Liver (tissue), 3 donors: ENCODE measurements around the gene SMOC2.

Source experiments
- EGR1 ChIP-seq, 2 donors: IDR thresholded peaks; 2 replicates each; pipeline ENCODE4 v1.6.1; 2016 to 2018; ENCODE audit warnings: antibody characterized with exemption in 2 of 2, low read depth in 2 of 2
- FOXA1 ChIP-seq: IDR thresholded peaks from 2 replicates; pipeline ENCODE4 v1.6.1; 2016; ENCODE audit warnings: antibody characterized with exemption
- GABPA ChIP-seq, 2 donors: IDR thresholded peaks in 1 of 2; conservative IDR thresholded peaks in 1 of 2; 2 replicates each; pipeline ENCODE4 v1.6.1; 2016; ENCODE audit warnings: antibody characterized with exemption in 2 of 2, mild to moderate bottlenecking in 1 of 2, moderate library complexity in 1 of 2
- JUND ChIP-seq, 2 donors: IDR thresholded peaks; 2 replicates each; pipeline ENCODE4 v1.6.1; 2016; ENCODE audit warnings: antibody characterized with exemption in 2 of 2
- NR2F2 ChIP-seq: IDR thresholded peaks from 2 replicates; pipeline ENCODE4 v1.6.1; 2016; ENCODE audit warnings: antibody characterized with exemption
- RAD21 ChIP-seq, 2 donors: IDR thresholded peaks; 2 replicates each; pipeline ENCODE4 v1.6.1; 2016; ENCODE audit warnings: antibody characterized with exemption in 2 of 2, mild to moderate bottlenecking in 2 of 2
- SP1 ChIP-seq: IDR thresholded peaks from 2 replicates; pipeline ENCODE4 v1.6.1; 2018; ENCODE audit warnings: antibody characterized with exemption, mild to moderate bottlenecking
- TAF1 ChIP-seq: conservative IDR thresholded peaks from 2 replicates; pipeline ENCODE4 v1.6.1; 2016; ENCODE audit warnings: antibody characterized with exemption, mild to moderate bottlenecking
- YY1 ChIP-seq: IDR thresholded peaks from 2 replicates; pipeline ENCODE4 v1.6.1; 2016; ENCODE audit warnings: antibody characterized with exemption, mild to moderate bottlenecking
- TF ChIP-seq, protein P1 (sequence below): fragments of 150-350 bp; IDR thresholded peaks from 2 replicates; pipeline ENCODE4 v1.5.1; 2017; ENCODE audit warnings: improper control_type of control experiment, low read depth, low read length; ENCODE audit not compliant: missing input control
- TF ChIP-seq, protein P2 (sequence below): IDR thresholded peaks from 2 replicates; pipeline ENCODE4 v1.6.1; 2016; ENCODE audit warnings: antibody characterized with exemption
- TF ChIP-seq, protein P3 (sequence below): IDR thresholded peaks from 2 replicates; pipeline ENCODE4 v1.6.1; 2016; ENCODE audit warnings: antibody characterized with exemption
- TF ChIP-seq, protein P4 (sequence below): IDR thresholded peaks from 2 replicates; pipeline ENCODE4 v1.6.1; 2016; ENCODE audit warnings: antibody characterized with exemption, mild to moderate bottlenecking
- TF ChIP-seq, protein P5 (sequence below): IDR thresholded peaks from 2 replicates; pipeline ENCODE4 v1.6.1; 2016; ENCODE audit warnings: antibody characterized with exemption
- donor health status: healthy.
- donor health status: healthy.

DNA sequence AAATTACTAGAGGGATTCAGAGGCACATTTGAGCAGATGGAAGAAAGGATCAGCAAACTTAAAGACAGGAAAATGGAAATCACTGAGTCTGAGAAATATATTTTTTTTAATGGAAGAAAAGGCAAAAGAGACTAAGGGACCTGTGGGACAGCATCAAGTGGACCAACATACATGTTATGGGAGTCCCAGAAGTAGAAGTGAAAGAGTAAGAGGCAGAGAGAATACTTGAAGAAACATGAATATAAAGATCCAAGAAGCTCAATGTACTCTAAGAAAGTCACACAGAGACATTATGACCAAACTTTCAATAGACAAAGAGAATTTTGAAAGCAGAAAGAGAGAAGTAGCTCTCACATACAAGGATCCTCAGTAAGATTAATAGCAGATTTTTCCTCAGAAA is 39.5 kb downstream of the SMOC2 start:
- TF ChIP-seq, protein P1, sequence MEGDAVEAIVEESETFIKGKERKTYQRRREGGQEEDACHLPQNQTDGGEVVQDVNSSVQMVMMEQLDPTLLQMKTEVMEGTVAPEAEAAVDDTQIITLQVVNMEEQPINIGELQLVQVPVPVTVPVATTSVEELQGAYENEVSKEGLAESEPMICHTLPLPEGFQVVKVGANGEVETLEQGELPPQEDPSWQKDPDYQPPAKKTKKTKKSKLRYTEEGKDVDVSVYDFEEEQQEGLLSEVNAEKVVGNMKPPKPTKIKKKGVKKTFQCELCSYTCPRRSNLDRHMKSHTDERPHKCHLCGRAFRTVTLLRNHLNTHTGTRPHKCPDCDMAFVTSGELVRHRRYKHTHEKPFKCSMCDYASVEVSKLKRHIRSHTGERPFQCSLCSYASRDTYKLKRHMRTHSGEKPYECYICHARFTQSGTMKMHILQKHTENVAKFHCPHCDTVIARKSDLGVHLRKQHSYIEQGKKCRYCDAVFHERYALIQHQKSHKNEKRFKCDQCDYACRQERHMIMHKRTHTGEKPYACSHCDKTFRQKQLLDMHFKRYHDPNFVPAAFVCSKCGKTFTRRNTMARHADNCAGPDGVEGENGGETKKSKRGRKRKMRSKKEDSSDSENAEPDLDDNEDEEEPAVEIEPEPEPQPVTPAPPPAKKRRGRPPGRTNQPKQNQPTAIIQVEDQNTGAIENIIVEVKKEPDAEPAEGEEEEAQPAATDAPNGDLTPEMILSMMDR, result no peak
- TF ChIP-seq, protein P2, sequence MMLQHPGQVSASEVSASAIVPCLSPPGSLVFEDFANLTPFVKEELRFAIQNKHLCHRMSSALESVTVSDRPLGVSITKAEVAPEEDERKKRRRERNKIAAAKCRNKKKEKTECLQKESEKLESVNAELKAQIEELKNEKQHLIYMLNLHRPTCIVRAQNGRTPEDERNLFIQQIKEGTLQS, result no peak
- TF ChIP-seq FOXA1 (no peak), SP1 (no peak), YY1 (no peak), TAF1 (no peak), JUND (IDR thresholded peaks at IDR 0.05) (no peak), GABPA (IDR thresholded peaks at IDR 0.05 in 1 of 2, conservative IDR thresholded peaks at IDR 0.05 in 1 of 2) (no peak), RAD21 (IDR thresholded peaks at IDR 0.05) (no peak), EGR1 (IDR thresholded peaks at IDR 0.05; ENCODE audit: low read depth in 2 of 2) (no peak), NR2F2 (no peak)
- TF ChIP-seq, protein P3, sequence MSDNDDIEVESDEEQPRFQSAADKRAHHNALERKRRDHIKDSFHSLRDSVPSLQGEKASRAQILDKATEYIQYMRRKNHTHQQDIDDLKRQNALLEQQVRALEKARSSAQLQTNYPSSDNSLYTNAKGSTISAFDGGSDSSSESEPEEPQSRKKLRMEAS, result no peak
- TF ChIP-seq, protein P4, sequence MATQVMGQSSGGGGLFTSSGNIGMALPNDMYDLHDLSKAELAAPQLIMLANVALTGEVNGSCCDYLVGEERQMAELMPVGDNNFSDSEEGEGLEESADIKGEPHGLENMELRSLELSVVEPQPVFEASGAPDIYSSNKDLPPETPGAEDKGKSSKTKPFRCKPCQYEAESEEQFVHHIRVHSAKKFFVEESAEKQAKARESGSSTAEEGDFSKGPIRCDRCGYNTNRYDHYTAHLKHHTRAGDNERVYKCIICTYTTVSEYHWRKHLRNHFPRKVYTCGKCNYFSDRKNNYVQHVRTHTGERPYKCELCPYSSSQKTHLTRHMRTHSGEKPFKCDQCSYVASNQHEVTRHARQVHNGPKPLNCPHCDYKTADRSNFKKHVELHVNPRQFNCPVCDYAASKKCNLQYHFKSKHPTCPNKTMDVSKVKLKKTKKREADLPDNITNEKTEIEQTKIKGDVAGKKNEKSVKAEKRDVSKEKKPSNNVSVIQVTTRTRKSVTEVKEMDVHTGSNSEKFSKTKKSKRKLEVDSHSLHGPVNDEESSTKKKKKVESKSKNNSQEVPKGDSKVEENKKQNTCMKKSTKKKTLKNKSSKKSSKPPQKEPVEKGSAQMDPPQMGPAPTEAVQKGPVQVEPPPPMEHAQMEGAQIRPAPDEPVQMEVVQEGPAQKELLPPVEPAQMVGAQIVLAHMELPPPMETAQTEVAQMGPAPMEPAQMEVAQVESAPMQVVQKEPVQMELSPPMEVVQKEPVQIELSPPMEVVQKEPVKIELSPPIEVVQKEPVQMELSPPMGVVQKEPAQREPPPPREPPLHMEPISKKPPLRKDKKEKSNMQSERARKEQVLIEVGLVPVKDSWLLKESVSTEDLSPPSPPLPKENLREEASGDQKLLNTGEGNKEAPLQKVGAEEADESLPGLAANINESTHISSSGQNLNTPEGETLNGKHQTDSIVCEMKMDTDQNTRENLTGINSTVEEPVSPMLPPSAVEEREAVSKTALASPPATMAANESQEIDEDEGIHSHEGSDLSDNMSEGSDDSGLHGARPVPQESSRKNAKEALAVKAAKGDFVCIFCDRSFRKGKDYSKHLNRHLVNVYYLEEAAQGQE, result no peak
- TF ChIP-seq, protein P5, sequence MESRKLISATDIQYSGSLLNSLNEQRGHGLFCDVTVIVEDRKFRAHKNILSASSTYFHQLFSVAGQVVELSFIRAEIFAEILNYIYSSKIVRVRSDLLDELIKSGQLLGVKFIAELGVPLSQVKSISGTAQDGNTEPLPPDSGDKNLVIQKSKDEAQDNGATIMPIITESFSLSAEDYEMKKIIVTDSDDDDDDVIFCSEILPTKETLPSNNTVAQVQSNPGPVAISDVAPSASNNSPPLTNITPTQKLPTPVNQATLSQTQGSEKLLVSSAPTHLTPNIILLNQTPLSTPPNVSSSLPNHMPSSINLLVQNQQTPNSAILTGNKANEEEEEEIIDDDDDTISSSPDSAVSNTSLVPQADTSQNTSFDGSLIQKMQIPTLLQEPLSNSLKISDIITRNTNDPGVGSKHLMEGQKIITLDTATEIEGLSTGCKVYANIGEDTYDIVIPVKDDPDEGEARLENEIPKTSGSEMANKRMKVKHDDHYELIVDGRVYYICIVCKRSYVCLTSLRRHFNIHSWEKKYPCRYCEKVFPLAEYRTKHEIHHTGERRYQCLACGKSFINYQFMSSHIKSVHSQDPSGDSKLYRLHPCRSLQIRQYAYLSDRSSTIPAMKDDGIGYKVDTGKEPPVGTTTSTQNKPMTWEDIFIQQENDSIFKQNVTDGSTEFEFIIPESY, result no peak
